HG02852 (cell line): ENCODE measurements around the gene ZNF700.
"Not testable (repeated sequence)": the region's sequence is repeated elsewhere in the genome, so short reads cannot be mapped to it uniquely, and the experiment has no call there.

Source experiments
- ATAC-seq: cut with Tn5 transposase; IDR thresholded peaks from one replicate; pipeline ENCODE4 v1.9.1; 2021; ENCODE audit warnings: mild to moderate bottlenecking, moderate library complexity; ENCODE audit not compliant: unreplicated experiment

Gene ZNF700

GRCh38 chr19:11938383-11938782 lies 13.5 kb downstream of the ZNF700 start:
- ATAC-seq, result not testable (repeated sequence)

DNA sequence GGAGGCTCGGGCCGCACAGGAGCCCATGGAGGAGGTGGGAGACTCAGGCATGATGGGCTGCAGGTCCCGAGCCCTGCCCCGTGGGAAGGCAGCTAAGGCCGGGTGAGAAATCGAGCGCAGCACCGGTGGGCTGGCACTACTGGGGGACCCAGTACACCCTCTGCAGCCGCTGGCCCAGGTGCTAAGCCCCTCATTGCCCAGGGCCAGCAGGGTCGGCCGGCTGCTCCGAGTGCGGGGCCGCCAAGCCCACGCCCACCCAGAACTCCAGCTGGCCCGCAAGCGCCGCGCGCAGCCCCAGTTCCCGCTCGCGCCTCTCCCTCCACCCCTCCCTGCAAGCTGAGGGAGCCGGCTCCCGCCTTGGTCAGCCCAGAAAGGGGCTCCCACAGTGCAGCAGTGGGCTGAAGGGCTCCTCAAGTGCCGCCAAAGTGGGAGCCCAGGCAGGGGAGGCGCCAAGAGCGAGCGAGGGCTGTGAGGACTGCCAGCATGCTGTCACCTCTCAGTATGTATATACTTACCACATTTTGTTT lies 16.5 kb downstream of the ZNF700 start:
- not testable (repeated sequence) for ATAC-seq

- no peak for ATAC-seq
Observed at GRCh38 chr19:11942008-11942842, 17.3 kb downstream of the ZNF700 start.

DNA sequence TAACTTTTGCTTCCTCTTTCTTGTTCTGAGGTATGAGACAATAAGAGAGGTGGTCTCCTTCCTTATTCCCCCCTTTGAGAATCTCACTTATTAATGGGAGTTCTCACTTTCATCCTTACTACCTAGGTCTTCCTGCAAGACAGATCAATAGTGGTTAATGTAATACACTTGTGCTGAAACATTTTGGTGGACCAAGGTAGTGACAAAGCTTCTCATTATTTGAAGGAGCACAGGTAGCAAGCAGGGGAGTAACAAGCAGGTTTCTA lies 17.9 kb downstream of the ZNF700 start:
- no peak for ATAC-seq

GRCh38 chr19:11944656-11945055 lies 19.7 kb downstream of the ZNF700 start:
- no peak for ATAC-seq

DNA sequence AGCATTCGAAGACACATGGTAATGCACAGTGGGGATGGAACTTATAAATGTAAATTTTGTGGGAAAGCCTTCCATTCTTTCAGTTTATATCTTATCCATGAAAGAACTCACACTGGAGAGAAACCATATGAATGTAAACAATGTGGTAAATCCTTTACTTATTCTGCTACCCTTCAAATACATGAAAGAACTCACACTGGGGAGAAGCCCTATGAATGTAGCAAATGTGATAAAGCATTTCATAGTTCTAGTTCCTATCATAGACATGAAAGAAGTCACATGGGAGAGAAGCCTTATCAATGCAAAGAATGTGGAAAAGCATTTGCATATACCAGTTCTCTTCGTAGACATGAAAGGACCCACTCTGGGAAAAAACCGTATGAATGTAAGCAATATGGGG lies 23.7 kb downstream of the ZNF700 start:
- ATAC-seq, result no peak

DNA sequence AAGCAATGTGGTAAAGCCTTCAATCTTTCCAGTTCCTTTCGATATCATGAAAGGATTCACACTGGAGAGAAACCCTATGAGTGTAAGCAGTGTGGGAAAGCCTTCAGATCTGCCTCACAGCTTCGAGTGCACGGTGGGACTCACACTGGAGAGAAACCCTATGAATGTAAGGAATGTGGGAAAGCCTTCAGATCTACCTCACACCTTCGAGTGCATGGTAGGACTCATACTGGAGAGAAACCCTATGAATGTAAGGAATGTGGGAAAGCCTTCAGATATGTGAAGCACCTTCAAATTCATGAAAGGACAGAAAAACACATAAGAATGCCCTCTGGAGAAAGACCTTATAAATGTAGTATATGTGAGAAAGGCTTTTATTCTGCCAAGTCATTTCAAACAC lies 24.3 kb downstream of the ZNF700 start:
- ATAC-seq, result no peak

DNA sequence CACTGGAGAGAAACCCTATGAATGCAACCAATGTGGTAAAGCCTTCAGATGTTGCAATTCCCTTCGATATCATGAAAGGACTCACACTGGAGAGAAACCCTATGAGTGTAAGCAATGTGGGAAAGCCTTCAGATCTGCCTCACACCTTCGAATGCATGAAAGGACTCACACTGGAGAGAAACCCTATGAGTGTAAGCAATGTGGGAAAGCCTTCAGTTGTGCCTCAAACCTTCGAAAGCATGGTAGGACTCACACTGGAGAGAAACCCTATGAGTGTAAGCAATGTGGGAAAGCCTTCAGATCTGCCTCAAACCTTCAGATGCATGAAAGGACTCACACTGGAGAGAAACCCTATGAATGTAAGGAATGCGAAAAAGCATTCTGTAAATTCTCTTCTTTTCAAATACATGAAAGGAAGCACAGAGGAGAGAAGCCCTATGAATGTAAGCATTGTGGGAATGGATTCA lies 24.7 kb downstream of the ZNF700 start:
- ATAC-seq, result not testable (repeated sequence)

- ATAC-seq, result no peak
Observed at GRCh38 chr19:11950312-11950711, 25.4 kb downstream of the ZNF700 start.

GRCh38 chr19:11963566-11964355 lies 38.9 kb downstream of the ZNF700 start:
- no peak for ATAC-seq

DNA sequence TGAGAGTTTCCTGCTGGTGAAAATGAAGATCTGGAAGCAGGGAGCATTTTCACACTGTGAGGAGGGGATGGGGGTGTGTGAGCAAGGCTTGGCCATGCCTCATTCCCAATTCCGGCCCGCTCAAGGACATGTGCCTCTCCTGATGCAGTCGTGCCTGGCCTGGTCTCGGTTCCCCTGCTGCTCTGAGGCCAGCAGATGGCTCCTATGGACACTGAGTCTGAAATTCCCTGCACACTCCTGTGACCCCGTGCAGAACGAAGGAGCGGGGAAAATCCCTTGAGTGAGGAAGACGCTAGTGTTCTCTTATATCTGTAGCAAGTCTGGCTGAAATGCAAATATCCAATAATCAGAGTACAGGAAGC lies 39.6 kb downstream of the ZNF700 start:
- peak; percentile 29 for ATAC-seq

- ATAC-seq, result peak; percentile 89
Observed at GRCh38 chr19:11964858-11965645, 40.1 kb downstream of the ZNF700 start, which contains the start of gene ZNF763. Gene ZNF763, plus strand, starts transcription at chr19:11965040. Its CDS starts 169 bp downstream, at chr19:11965209.

DNA sequence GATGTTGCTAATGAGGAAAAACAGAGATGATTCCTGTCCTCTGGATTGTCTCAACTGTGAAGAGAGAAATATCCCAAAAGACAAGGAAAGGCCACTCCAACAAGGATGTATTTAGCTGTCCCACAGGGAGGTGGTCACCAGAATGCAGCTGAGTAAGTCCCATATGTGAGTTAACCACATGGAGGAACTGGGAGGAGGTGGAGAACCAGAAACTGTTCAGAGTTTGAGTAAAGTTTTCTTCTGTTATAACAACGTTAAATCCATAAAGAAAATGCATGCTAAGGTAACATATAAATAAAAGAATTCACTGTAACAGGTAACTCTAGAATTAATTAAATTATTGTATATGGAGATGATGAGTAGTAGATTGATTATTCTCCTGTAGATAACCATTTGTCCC lies 45.3 kb downstream of the ZNF700 start:
- ATAC-seq, result no peak

DNA sequence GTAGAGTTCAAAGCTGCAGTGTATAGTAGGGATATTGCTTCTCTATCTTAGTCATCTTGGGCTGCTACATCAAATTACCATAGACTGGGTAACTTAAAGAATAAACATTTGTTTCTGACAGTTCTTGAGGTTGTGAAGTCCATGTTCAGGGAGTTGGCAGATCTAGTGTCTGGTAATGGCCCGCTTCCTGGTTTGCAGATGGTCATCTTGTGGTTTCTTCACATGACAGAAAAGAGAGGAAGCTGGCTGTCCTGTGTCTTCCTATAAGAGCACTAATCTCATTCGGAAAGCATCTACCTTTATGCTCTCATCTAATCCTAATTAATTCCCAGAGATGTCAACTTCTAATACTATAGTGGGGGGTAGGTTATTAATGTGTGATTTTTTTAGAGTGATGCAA lies 46.1 kb downstream of the ZNF700 start:
- ATAC-seq, result no peak

DNA sequence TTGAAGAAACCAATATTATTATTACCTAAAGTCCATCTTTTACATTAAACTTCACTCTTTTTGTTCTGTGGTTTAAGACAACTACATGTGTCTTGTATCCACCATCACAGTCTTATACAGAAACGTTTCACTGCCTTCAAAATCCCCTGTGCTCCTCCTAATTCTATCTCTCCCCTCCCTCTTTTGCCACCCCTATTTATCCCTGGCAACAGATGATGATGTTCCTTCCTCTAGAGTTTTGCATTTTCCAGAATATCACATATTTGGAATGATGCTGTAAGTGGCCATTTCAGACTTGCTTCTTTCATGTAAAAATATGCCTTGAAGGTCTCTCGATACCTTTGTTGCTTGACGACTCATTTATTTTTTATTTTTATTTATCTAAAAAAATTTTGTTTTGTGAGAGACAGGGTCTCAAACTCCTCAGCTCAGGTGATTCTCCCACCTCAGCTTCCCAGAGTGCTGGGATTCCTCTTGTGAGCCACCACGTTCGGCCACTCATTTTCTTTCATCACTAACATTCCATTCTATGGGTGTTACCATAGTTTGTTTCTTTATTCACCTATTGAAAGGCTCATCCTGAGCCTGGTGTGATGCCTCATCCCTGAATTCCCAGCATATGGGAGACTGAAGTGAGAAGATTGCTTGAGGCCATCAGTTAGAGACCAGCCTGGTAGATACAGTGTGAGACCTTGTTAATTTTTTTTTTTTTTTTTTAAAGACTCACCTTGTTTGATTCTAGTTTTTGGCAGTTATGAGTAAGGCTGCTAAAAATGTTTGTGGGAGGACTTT lies 48.3 kb downstream of the ZNF700 start:
- ATAC-seq, result no peak

DNA sequence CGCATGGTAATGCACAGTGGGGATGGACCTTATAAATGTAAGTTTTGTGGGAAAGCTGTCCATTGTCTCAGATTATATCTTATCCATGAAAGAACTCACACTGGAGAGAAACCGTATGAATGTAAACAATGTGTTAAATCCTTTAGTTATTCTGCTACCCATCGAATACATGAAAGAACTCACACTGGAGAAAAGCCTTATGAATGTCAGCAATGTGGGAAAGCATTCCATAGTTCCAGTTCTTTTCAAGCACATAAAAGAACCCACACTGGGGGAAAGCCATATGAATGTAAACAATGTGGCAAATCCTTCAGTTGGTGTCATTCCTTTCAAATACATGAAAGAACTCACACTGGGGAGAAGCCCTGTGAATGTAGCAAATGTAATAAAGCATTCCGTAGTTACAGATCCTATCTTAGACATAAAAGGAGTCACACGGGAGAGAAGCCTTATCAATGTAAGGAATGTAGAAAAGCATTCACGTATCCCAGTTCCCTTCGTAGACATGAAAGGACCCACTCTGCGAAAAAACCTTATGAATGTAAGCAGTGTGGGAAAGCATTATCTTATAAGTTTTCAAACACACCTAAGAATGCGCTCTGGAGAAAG lies 53.7 kb downstream of the ZNF700 start:
- no peak for ATAC-seq

DNA sequence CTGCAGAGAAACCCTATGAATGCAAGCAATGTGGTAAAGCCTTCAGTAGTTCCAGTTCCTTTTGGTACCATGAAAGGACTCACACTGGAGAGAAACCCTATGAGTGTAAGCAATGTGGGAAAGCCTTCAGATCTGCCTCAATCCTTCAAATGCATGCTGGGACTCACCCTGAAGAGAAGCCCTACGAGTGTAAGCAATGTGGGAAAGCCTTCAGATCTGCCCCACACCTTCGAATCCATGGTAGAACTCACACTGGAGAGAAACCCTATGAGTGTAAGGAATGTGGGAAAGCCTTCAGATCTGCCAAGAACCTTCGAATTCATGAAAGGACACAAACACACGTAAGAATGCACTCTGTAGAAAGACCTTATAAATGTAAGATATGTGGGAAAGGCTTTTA lies 54.6 kb downstream of the ZNF700 start:
- no peak for ATAC-seq

- no peak for ATAC-seq
Observed at GRCh38 chr19:11982526-11982925, 57.6 kb downstream of the ZNF700 start.

GRCh38 chr19:11984986-11985385 lies 60.1 kb downstream of the ZNF700 start:
- no peak for ATAC-seq

DNA sequence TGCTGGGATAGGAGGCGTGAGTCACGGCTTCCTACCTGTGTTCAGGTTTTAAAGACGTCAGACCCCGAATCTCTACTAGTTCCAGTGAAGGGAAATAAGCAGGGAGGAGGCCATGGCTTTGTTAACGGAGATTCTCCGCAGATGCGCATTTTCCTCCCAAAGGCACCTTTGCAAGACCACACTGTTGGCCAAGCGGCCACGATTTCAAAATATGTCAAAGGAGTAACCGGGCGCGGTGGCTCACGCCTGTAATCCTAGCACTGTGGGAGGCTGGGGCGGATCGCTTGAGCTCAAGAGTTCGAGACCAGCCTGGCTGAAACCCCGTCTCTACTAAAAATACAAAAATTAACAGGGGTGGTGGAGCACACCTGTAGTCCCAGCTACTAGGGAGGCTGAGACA lies 61.8 kb downstream of the ZNF700 start:
- ATAC-seq, result no peak
